GM13977 (cell line): Measurements from ENCODE around the gene OAS3.
"Not testable (repeated sequence)": the region's sequence is repeated elsewhere in the genome, so short reads cannot be mapped to it uniquely, and the experiment has no call there.

ENCODE experiments used
- DNase-seq: peaks from one replicate; pipeline ENCODE4 v3.0.0; 2012; ENCODE audit warnings: low spot score
- in situ Hi-C: fragments of 300-500 bp; cut with MboI; formaldehyde crosslinking; loops from one replicate; pipeline ENCODE4 v1.12.0; 2022; ENCODE audit warnings: low sequenced_read_pairs, low pct_unique_long_range_greater_than_20kb, mixed read lengths, inconsistent platforms; ENCODE audit not compliant: unreplicated experiment
- TF ChIP-seq, protein P1 (sequence below): IDR thresholded peaks from 2 replicates; pipeline ENCODE4 v1.5.1; 2012; ENCODE audit warnings: mild to moderate bottlenecking, control low read depth; ENCODE audit not compliant: insufficient read depth; ENCODE audit errors: extremely low read depth, missing control alignments

OAS3 gene

DNA sequence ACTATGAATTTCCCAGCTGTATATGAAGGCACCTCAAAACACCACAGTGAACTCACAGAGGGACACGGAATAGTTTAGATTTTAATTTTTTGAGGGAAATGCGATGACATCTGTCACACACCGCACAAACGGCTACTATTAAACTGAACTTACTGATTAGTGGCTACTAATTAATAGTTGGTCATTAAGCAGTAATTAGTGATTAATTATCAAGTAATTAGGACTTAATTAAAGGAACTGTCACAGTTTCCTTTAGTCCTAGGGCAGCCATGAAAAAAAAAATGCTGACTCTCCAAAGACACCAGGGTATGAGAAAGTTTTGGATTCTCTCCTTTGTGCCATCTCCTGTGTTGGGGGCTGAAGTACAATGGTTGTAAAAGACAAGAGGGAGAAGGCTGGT lies 28.6 kb upstream of the OAS3 start:
- in situ Hi-C loops = no loop called here
- DNase-seq = no peak
- TF ChIP-seq, protein P1, sequence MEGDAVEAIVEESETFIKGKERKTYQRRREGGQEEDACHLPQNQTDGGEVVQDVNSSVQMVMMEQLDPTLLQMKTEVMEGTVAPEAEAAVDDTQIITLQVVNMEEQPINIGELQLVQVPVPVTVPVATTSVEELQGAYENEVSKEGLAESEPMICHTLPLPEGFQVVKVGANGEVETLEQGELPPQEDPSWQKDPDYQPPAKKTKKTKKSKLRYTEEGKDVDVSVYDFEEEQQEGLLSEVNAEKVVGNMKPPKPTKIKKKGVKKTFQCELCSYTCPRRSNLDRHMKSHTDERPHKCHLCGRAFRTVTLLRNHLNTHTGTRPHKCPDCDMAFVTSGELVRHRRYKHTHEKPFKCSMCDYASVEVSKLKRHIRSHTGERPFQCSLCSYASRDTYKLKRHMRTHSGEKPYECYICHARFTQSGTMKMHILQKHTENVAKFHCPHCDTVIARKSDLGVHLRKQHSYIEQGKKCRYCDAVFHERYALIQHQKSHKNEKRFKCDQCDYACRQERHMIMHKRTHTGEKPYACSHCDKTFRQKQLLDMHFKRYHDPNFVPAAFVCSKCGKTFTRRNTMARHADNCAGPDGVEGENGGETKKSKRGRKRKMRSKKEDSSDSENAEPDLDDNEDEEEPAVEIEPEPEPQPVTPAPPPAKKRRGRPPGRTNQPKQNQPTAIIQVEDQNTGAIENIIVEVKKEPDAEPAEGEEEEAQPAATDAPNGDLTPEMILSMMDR = no peak

GRCh38 chr12:112913038-112913688 lies 25.1 kb upstream of the OAS3 start:
- in situ Hi-C loops = no loop called here
- no peak for DNase-seq

DNA sequence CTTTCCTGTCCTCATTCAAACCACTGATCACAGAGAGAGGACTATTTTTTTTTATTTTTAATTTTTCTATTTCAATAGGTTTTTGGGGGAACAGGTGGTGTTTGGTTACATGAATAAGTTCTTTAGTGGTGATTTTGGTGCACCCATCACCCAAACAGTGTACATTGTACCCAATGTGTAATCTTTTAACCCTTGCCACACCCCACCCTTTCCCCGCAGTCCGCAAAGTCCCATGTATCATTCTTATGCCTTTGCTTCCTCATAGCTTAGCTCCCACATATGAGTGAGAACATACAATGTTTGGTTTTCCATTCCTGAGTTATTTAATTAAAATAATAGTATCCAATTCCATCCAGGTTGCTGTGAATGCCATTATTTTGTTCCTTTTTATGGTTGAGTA lies 24.4 kb upstream of the OAS3 start:
- DNase-seq, in situ Hi-C loops: not testable (repeated sequence)

More at GRCh38 chr12:112913038-112913688, 25.1 kb upstream of the OAS3 start:
- TF ChIP-seq, protein P1 = no peak

DNA sequence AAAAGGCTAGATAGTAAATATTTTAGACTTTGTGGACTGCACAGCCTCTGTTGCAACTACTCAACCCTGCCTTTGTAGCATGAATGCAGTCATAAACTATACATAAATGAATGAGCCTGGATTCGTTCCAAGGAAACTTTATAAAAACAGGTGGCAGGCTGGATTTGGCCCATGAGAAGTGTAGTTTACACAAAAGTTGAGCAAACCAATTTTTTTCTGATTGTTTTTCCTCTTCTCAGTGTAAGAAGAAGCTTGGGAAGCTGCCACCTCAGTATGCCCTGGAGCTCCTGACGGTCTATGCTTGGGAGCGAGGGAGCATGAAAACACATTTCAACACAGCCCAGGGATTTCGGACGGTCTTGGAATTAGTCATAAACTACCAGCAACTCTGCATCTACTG lies 22.0 kb upstream of the OAS3 start:
- no peak for DNase-seq
- TF ChIP-seq, protein P1 = no peak
- in situ Hi-C loops = no loop called here

- TF ChIP-seq, protein P1 = no peak
- in situ Hi-C loops = no loop called here
- no peak for DNase-seq
Measured at GRCh38 chr12:112919121-112919520, 19.2 kb upstream of the OAS3 start.

- no peak for DNase-seq
- TF ChIP-seq, protein P1 = no peak
- in situ Hi-C loops = no loop called here
Measured at GRCh38 chr12:112924986-112925385, 13.3 kb upstream of the OAS3 start.

DNA sequence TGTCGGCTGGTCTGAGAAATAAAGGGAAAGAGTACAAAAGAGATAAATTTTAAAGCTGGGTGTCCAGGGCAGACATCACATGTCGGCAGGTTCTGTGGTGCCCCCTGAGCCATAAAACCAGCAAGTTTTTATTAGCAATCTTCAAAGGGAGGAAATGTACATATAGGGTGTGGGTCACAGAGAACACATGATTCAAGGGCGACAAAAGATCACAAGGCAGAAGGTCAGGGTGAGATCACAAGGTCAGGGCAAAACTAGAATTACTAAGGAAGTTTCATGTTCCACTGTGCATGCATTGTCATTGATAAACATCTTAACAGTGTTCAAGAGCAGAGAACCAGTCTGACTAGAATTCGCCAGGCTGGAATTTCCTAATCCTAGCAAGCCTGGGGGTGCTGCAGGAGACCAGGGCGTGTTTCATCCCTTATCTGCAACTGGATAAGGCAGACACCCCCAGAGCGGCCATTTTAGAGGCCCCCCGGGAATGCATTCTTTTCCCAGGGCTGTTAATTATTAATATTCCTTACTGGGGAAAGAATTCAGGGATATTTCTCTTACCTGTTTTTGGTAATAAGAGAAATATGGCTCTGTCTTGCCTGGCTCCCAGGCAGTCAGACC lies 11.7 kb upstream of the OAS3 start:
- DNase-seq, in situ Hi-C loops: not testable (repeated sequence)

- in situ Hi-C loops = no loop called here
- DNase-seq = no peak
- TF ChIP-seq, protein P1 = no peak
Measured at GRCh38 chr12:112927475-112927874, 10.8 kb upstream of the OAS3 start.
